ENCODE results near the gene CHST11.

- TF ChIP-seq, protein P1, sequence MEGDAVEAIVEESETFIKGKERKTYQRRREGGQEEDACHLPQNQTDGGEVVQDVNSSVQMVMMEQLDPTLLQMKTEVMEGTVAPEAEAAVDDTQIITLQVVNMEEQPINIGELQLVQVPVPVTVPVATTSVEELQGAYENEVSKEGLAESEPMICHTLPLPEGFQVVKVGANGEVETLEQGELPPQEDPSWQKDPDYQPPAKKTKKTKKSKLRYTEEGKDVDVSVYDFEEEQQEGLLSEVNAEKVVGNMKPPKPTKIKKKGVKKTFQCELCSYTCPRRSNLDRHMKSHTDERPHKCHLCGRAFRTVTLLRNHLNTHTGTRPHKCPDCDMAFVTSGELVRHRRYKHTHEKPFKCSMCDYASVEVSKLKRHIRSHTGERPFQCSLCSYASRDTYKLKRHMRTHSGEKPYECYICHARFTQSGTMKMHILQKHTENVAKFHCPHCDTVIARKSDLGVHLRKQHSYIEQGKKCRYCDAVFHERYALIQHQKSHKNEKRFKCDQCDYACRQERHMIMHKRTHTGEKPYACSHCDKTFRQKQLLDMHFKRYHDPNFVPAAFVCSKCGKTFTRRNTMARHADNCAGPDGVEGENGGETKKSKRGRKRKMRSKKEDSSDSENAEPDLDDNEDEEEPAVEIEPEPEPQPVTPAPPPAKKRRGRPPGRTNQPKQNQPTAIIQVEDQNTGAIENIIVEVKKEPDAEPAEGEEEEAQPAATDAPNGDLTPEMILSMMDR (IDR thresholded peaks at IDR 0.05), result no peak
- TF ChIP-seq POLR2A (IDR thresholded peaks at IDR 0.05), result no peak
- no peak for TF ChIP-seq EP300 (IDR thresholded peaks at IDR 0.05)
These were observed 263.7 kb downstream of the CHST11 start for GRCh38 chr12:104720339-104721038.

All from ovary (tissue), 3 donors.